IMR-90 (cell line): ENCODE data around the gene ACOXL. TPM values are rescaled to one million over a fixed set of nuclear protein-coding genes. Genes with fewer than 3 reads are reported as not detected.

Experiments
- ATAC-seq: fragments of 200-7000 bp; cut with Tn5 transposase; 2 replicates; pipeline ENCODE4 v1.9.1; 2020; ENCODE audit warnings: low read depth, mild to moderate bottlenecking, moderate library complexity
- BruUV-seq: library from RNA; stranded (reverse); fragments of 400-500 nt; replicated peaks from 2 replicates; lab custom pipeline; 2021; lab: Mats Ljungman, UMichigan
- CTCF ChIA-PET: fragments of 300-600 bp; formaldehyde crosslinking; extraction: SDS; loops from one replicate; lab custom pipeline; 2021; ENCODE audit warnings: antibody characterized with exemption; lab: Yijun Ruan, JAX
- POLR2A ChIA-PET: fragments of 300-600 bp; sonication (Branson Sonifier 250); formaldehyde crosslinking; loops from one replicate; lab custom pipeline; 2022; ENCODE audit warnings: antibody characterized with exemption; ENCODE audit not compliant: unreplicated experiment; lab: Charles Lee
- DNase-seq: peaks from one replicate; pipeline ENCODE4 v3.0.0; 2013
- H2AFZ ChIP-seq: replicated peaks from 2 replicates; pipeline ENCODE3; 2013; ENCODE audit warnings: low read length, mild to moderate bottlenecking; ENCODE audit not compliant: poor library complexity
- H2AK5ac ChIP-seq: 2 replicates; pipeline ENCODE4 v1.6.1; 2013; ENCODE audit warnings: low read depth, low read length, inconsistent platforms
- H2AK9ac ChIP-seq: replicated peaks from 2 replicates; pipeline ENCODE3; 2013; ENCODE audit warnings: mild to moderate bottlenecking, low read depth, low read length, moderate library complexity; ENCODE audit not compliant: poor library complexity
- H2BK120ac ChIP-seq: 2 replicates; pipeline ENCODE4 v1.6.1; 2013; ENCODE audit warnings: low read depth, low read length, inconsistent platforms
- H2BK15ac ChIP-seq: 3 replicates; pipeline ENCODE4 v1.6.1; 2013; ENCODE audit warnings: low read depth, low read length, inconsistent platforms
- H2BK20ac ChIP-seq: 2 replicates; pipeline ENCODE4 v1.6.1; 2013; ENCODE audit warnings: low read depth, mild to moderate bottlenecking, inconsistent platforms, low read length, moderate library complexity
- H2BK5ac ChIP-seq: 2 replicates; pipeline ENCODE4 v1.6.1; 2013; ENCODE audit warnings: mild to moderate bottlenecking, low read depth, low read length, inconsistent platforms; ENCODE audit not compliant: poor library complexity, severe bottlenecking
- H3K14ac ChIP-seq: replicated peaks from 2 replicates; pipeline ENCODE4 v1.6.1; 2013; ENCODE audit warnings: low read depth, low read length, inconsistent platforms
- H3K18ac ChIP-seq: 2 replicates; pipeline ENCODE4 v1.6.1; 2013; ENCODE audit warnings: low read depth, low read length, control low read depth
- H3K23ac ChIP-seq: 2 replicates; pipeline ENCODE4 v1.6.1; 2013; ENCODE audit warnings: low read depth, low read length, inconsistent platforms
- H3K27ac ChIP-seq: 2 replicates; pipeline ENCODE4 v1.5.1; 2013; ENCODE audit warnings: mild to moderate bottlenecking, control low read depth, low read length; ENCODE audit not compliant: insufficient read depth
- H3K27me3 ChIP-seq: 2 replicates; pipeline ENCODE4 v1.6.1; 2013; ENCODE audit warnings: low read length; ENCODE audit not compliant: control insufficient read depth, insufficient read depth
- H3K36me3 ChIP-seq: 2 replicates; pipeline ENCODE4 v1.6.1; 2013; ENCODE audit warnings: low read length, mixed read lengths; ENCODE audit not compliant: control insufficient read depth, insufficient read depth
- H3K4ac ChIP-seq: 2 replicates; pipeline ENCODE4 v1.6.1; 2013; ENCODE audit warnings: low read depth, low read length, inconsistent platforms
- H3K4me1 ChIP-seq: 2 replicates; pipeline ENCODE4 v1.6.1; 2013; ENCODE audit warnings: low read length, mixed read lengths; ENCODE audit not compliant: control insufficient read depth, insufficient read depth
- H3K4me2 ChIP-seq: 2 replicates; pipeline ENCODE4 v1.6.1; 2013; ENCODE audit warnings: low read depth, mild to moderate bottlenecking, control low read depth, low read length, moderate library complexity
- H3K4me3 ChIP-seq: 2 replicates; pipeline ENCODE4 v1.5.1; 2013; ENCODE audit warnings: low read depth, mild to moderate bottlenecking, control low read depth, low read length, moderate library complexity; ENCODE audit not compliant: insufficient read depth
- H3K56ac ChIP-seq: 2 replicates; pipeline ENCODE4 v1.6.1; 2013; ENCODE audit warnings: low read length, inconsistent platforms; ENCODE audit not compliant: insufficient read depth; ENCODE audit errors: extremely low read depth
- H3K79me1 ChIP-seq, 2 experiments: 2 replicates each; pipeline ENCODE4 v1.6.1; 2013; ENCODE audit warnings: low read length in 2 of 2, inconsistent platforms in 1 of 2, low read depth in 1 of 2
- H3K9ac ChIP-seq: 2 replicates; pipeline ENCODE4 v1.6.1; 2013; ENCODE audit warnings: low read depth, low read length, control low read depth
- H3K9me1 ChIP-seq: 2 replicates; pipeline ENCODE4 v1.6.1; 2013; ENCODE audit warnings: low read length, inconsistent platforms; ENCODE audit not compliant: insufficient read depth
- H3K9me3 ChIP-seq: 2 replicates; pipeline ENCODE4 v1.6.1; 2013; ENCODE audit warnings: low read length; ENCODE audit not compliant: control insufficient read depth, insufficient read depth
- H4K20me1 ChIP-seq: 2 replicates; pipeline ENCODE4 v1.6.1; 2013; ENCODE audit warnings: low read length, inconsistent platforms; ENCODE audit not compliant: insufficient read depth
- H4K5ac ChIP-seq: 2 replicates; pipeline ENCODE4 v1.6.1; 2013; ENCODE audit warnings: mild to moderate bottlenecking, low read depth, low read length, control low read depth
- H4K8ac ChIP-seq, 2 experiments: 2 replicates each; pipeline ENCODE4 v1.6.1; 2013; ENCODE audit warnings: low read depth in 2 of 2, low read length in 2 of 2, control low read depth in 1 of 2, inconsistent platforms in 1 of 2
- H4K91ac ChIP-seq: 2 replicates; pipeline ENCODE4 v1.6.1; 2013; ENCODE audit warnings: low read depth, low read length, inconsistent platforms; ENCODE audit not compliant: insufficient read depth
- BHLHE40 ChIP-seq: fragments of 150-350 bp; IDR thresholded peaks from 2 replicates; pipeline ENCODE4 v1.6.1; 2016; ENCODE audit warnings: mild to moderate bottlenecking, low read depth, low read length
- CEBPB ChIP-seq: IDR thresholded peaks from 2 replicates; pipeline ENCODE4 v1.6.1; 2012; ENCODE audit warnings: low read depth, low read length, improper control_type of control experiment
- CHD1 ChIP-seq: IDR thresholded peaks from 2 replicates; pipeline ENCODE4 v1.6.1; 2012; ENCODE audit warnings: low read depth, low read length, improper control_type of control experiment
- CTCF ChIP-seq: conservative IDR thresholded peaks from 2 replicates; pipeline ENCODE4 v1.5.1; 2012; ENCODE audit warnings: mild to moderate bottlenecking, low read depth, low read length, improper control_type of control experiment
- FOS ChIP-seq: fragments of 150-350 bp; IDR thresholded peaks from 2 replicates; pipeline ENCODE4 v1.6.1; 2016; ENCODE audit warnings: low read depth, low read length
- MAFK ChIP-seq: IDR thresholded peaks from 2 replicates; pipeline ENCODE4 v1.6.1; 2012; ENCODE audit warnings: low read depth, low read length, improper control_type of control experiment
- MAZ ChIP-seq: IDR thresholded peaks from 2 replicates; pipeline ENCODE4 v1.6.1; 2012; ENCODE audit warnings: low read depth, mild to moderate bottlenecking, low read length, improper control_type of control experiment, moderate library complexity, borderline replicate concordance
- MXI1 ChIP-seq: IDR thresholded peaks from 2 replicates; pipeline ENCODE4 v1.6.1; 2012; ENCODE audit warnings: low read depth, mild to moderate bottlenecking, low read length, moderate library complexity, borderline replicate concordance
- NFE2L2 ChIP-seq: fragments of 150-350 bp; IDR thresholded peaks from 2 replicates; pipeline ENCODE4 v1.6.1; 2016; ENCODE audit warnings: low read depth, mild to moderate bottlenecking, low read length
- POLR2A ChIP-seq: IDR thresholded peaks from 2 replicates; pipeline ENCODE4 v1.6.1; 2012; ENCODE audit warnings: mild to moderate bottlenecking, low read depth, low read length
- RCOR1 ChIP-seq: IDR thresholded peaks from 2 replicates; pipeline ENCODE4 v1.6.1; 2012; ENCODE audit warnings: mild to moderate bottlenecking, low read length, improper control_type of control experiment; ENCODE audit not compliant: insufficient replicate concordance
- RFX5 ChIP-seq: IDR thresholded peaks from 2 replicates; pipeline ENCODE4 v1.8.0; 2012; ENCODE audit warnings: low read depth, mild to moderate bottlenecking, low read length, moderate library complexity
- SMC3 ChIP-seq: fragments of 150-350 bp; IDR thresholded peaks from 2 replicates; pipeline ENCODE4 v1.6.1; 2016; ENCODE audit warnings: low read depth, mild to moderate bottlenecking, antibody characterized with exemption, low read length, moderate library complexity
- USF2 ChIP-seq: fragments of 150-350 bp; IDR thresholded peaks from 2 replicates; pipeline ENCODE4 v1.6.1; 2017; ENCODE audit warnings: mild to moderate bottlenecking, antibody characterized with exemption, low read length, low read depth
- WGBS, 2 experiments: methylation state at CpG; one replicate each; pipeline versions ENCODE4 v1.1.5 to v1.1.7; 2013; ENCODE audit warnings: missing lambda C conversion rate in 2 of 2; ENCODE audit not compliant: insufficient read length in 1 of 2; ENCODE audit errors: extremely low coverage in 2 of 2; 5-methylcytosine and 5-hydroxymethylcytosine counted together
- dilution Hi-C: fragments of 300-500 bp; cut with HindIII; formaldehyde crosslinking; loops from one replicate; pipeline ENCODE4 v1.14.3; 2018; ENCODE audit warnings: low sequenced_read_pairs; ENCODE audit not compliant: unreplicated experiment
- in situ Hi-C: fragments of 300-500 bp; cut with MboI; formaldehyde crosslinking; loops from 3 replicates; pipeline ENCODE4 v1.14.3; 2019; ENCODE audit warnings: low sequenced_read_pairs, inconsistent platforms, mixed read lengths
- intact Hi-C: fragments of 100-400 bp; cut with micrococcal nuclease; formaldehyde crosslinking; loops from 2 replicates; pipeline ENCODE4 v1.10.0; 2022
- polyA plus RNA-seq, 3 experiments: library from polyadenylated mRNA; depleted of rRNA; stranded (reverse); fragments of >200 nt; gene quantifications; 2 replicates each; pipeline ENCODE4 v1.2.3, GENCODE V29; 2012; ENCODE audit warnings: low replicate concordance in 1 of 3
- total RNA-seq: library from RNA; depleted of rRNA; stranded (reverse); fragments of >200 nt; gene quantifications from 2 replicates; pipeline ENCODE4 v1.2.3, GENCODE V29; 2012
- TF ChIP-seq, protein P1 (sequence below): fragments of 150-350 bp; IDR thresholded peaks from 2 replicates; pipeline ENCODE4 v1.6.1; 2016; ENCODE audit warnings: low read depth, mild to moderate bottlenecking, low read length, moderate library complexity, borderline replicate concordance

ACOXL gene
- total and polyA plus RNA-seq, 2 of the 4 experiments (the other 2 are of a cell fraction), result not detected

- H4K5ac ChIP-seq, result no peak overlapping the region
- H3K27ac ChIP-seq, result no peak overlapping the region
- no peak overlapping the region for H3K4me3 ChIP-seq
- no peak overlapping the region for H3K18ac ChIP-seq
- no peak overlapping the region for H2BK120ac ChIP-seq
- H2AK5ac ChIP-seq, result no peak overlapping the region
- DNase-seq (no peak), ATAC-seq (no peak)
- H2BK20ac ChIP-seq, result no peak overlapping the region
- H3K36me3 ChIP-seq, result no peaks in the 10 kb centered on the region
- dilution Hi-C loops, result no loop called here
- ChIA-PET POLR2A (no interaction called here), CTCF (no interaction called here)
- no peak overlapping the region for H2BK5ac ChIP-seq
- 100% methylated on average over 1 of the region's 5 CpGs; no CpG with 5 or more reads in 1 of the 2 experiments for WGBS, 2 experiments
- H2AK9ac ChIP-seq, result no peak overlapping the region
- H2BK15ac ChIP-seq, result no peak overlapping the region
- no peaks in the 10 kb centered on the region for H3K9me1 ChIP-seq
- H3K4me2 ChIP-seq, result no peak overlapping the region
- H4K8ac ChIP-seq, result no peak overlapping the region
- no peak overlapping the region for H2AFZ ChIP-seq
- BruUV-seq, result no TSS peak
- no peaks in the 10 kb centered on the region for H4K20me1 ChIP-seq
- no peak overlapping the region for H3K23ac ChIP-seq
- H3K4ac ChIP-seq, result no peak overlapping the region
- H3K27me3 ChIP-seq, result peaks cover 65% of the 10 kb centered on the region
- H3K4me1 ChIP-seq, result no peaks in the 10 kb centered on the region
- no peak overlapping the region for H3K9ac ChIP-seq
- peaks cover 5% of the 10 kb centered on the region for H3K9me3 ChIP-seq
- no peaks in the 10 kb centered on the region for H3K79me1 ChIP-seq
- in situ Hi-C loops, result no loop called here
- intact Hi-C loops, result no loop called here
- no peak overlapping the region for H4K91ac ChIP-seq
- TF ChIP-seq RFX5, result no peak
- no peak for TF ChIP-seq SMC3
- no peak for TF ChIP-seq BHLHE40
- TF ChIP-seq, protein P1, sequence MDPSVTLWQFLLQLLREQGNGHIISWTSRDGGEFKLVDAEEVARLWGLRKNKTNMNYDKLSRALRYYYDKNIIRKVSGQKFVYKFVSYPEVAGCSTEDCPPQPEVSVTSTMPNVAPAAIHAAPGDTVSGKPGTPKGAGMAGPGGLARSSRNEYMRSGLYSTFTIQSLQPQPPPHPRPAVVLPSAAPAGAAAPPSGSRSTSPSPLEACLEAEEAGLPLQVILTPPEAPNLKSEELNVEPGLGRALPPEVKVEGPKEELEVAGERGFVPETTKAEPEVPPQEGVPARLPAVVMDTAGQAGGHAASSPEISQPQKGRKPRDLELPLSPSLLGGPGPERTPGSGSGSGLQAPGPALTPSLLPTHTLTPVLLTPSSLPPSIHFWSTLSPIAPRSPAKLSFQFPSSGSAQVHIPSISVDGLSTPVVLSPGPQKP, result no peak
- no peak for TF ChIP-seq MAFK
- TF ChIP-seq POLR2A, result no peak
- TF ChIP-seq FOS, result no peak
- no peak for TF ChIP-seq NFE2L2
- TF ChIP-seq MAZ, result no peak
- TF ChIP-seq MXI1, result no peak
- no peak for TF ChIP-seq USF2
- no peak for TF ChIP-seq CEBPB
- no peak for TF ChIP-seq RCOR1
- no peak for TF ChIP-seq CHD1
- no peak for TF ChIP-seq CTCF
- H3K56ac ChIP-seq, result no peak overlapping the region
- no peak overlapping the region for H3K14ac ChIP-seq
Observed at GRCh38 chr2:110731064-110731463, 1.3 kb upstream of the ACOXL start.
